Activated CD4-positive, alpha-beta T cell treated with anti-CD3 and anti-CD28 coated beads for 48 hours (primary cell): ENCODE measurements around the gene SLC7A4.

ENCODE experiments used
- DNase-seq: peaks from one replicate; pipeline ENCODE4 v3.0.0-alpha.2; 2020

The SLC7A4 gene

GRCh38 chr22:20997536-20998257, 34.7 kb downstream of the SLC7A4 start:
- DNase-seq: no peak

GRCh38 chr22:20996598-20997535, 35.5 kb downstream of the SLC7A4 start:
- no peak for DNase-seq

- DNase-seq: no peak
Observed at GRCh38 chr22:20996031-20996410, 36.3 kb downstream of the SLC7A4 start.

GRCh38 chr22:20995329-20996030, 36.9 kb downstream of the SLC7A4 start:
- DNase-seq: no peak

- no peak for DNase-seq
Observed at GRCh38 chr22:20994902-20995241, 37.5 kb downstream of the SLC7A4 start.

GRCh38 chr22:20994128-20994901, 38.0 kb downstream of the SLC7A4 start:
- DNase-seq: no peak

- no peak for DNase-seq
Observed at GRCh38 chr22:20993304-20994127, 38.8 kb downstream of the SLC7A4 start.

GRCh38 chr22:20992456-20993303, 39.7 kb downstream of the SLC7A4 start:
- DNase-seq: no peak

GRCh38 chr22:20992056-20992442, 40.3 kb downstream of the SLC7A4 start:
- DNase-seq: no peak

- DNase-seq: no peak
Observed at GRCh38 chr22:20991252-20992055, 40.9 kb downstream of the SLC7A4 start.

- no peak for DNase-seq
Observed at GRCh38 chr22:20990184-20991180, 41.9 kb downstream of the SLC7A4 start.

- no peak for DNase-seq
Observed at GRCh38 chr22:20989323-20990138, 42.8 kb downstream of the SLC7A4 start.

- DNase-seq: no peak
Observed at GRCh38 chr22:20988573-20989322, 43.6 kb downstream of the SLC7A4 start.

- no peak for DNase-seq
Observed at GRCh38 chr22:20987375-20987774, 45.0 kb downstream of the SLC7A4 start.

- no peak for DNase-seq
Observed at GRCh38 chr22:20986365-20986764, 46.0 kb downstream of the SLC7A4 start.

- DNase-seq: no peak
Observed at GRCh38 chr22:20985720-20986119, 46.6 kb downstream of the SLC7A4 start.
